HG03025 (cell line): ENCODE data around the gene SLC44A5.
"Not testable (repeated sequence)": the region's sequence is repeated elsewhere in the genome, so short reads cannot be mapped to it uniquely, and the experiment has no call there.

ENCODE experiments used
- ATAC-seq: cut with Tn5 transposase; IDR thresholded peaks from one replicate; pipeline ENCODE4 v1.9.1; 2021; ENCODE audit warnings: mild to moderate bottlenecking, moderate library complexity; ENCODE audit not compliant: unreplicated experiment, low FRiP score

The SLC44A5 gene

DNA sequence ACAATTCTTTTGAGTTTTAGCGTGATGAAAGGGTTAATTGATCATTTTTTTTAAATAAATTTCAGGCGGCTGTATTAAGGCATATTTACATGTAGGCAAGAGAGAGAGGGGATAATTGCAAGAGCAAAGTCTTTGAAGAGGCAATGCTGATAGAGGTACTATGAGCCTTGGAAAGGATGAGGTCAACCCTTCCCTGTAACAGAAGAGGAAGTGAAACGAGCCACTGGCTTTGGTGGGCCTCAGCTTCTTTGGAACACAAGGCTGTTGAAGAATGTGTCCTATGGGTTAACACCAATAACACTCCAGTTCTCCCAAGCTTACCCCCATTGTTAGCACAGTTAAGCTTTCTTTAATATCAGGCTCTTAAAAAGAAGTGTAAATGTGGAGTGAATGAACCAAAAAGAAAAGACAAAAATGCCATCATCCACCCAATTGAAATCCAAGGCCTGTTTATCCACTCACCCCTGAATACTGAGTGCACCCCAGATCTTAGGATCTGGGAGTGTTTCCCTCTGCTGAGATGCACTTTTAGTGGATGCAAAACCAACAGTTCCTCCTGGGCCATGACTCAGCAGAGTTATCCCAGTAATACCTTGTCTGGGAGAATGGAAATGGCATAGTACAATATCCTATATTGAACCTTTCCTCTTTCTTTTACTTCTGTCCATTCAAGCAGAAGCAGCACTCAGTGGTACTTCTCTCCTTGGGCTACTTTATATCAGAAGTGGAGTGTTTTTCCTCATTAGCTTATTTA, 216.4 kb downstream of the SLC44A5 start:
- ATAC-seq, result peak; percentile 57

DNA sequence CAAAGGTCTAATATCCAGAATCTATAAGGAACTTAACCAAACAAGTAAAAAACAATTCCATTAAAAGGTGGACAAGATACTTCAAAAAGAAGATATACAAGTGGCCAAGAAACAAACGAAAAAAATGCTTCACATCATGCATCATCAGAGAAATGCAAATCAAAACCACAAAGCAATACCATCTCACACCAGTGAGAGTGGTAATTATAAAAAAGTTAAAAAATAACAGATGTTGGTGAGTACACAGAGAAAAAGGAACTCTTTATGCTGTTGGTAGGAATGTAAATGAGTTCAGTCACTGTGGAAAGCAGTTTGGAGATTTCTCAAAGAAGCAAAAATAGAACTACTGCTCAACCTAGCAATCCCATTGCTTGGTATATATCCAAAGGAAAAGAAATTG, 218.6 kb downstream of the SLC44A5 start:
- ATAC-seq, result peak; percentile 73

DNA sequence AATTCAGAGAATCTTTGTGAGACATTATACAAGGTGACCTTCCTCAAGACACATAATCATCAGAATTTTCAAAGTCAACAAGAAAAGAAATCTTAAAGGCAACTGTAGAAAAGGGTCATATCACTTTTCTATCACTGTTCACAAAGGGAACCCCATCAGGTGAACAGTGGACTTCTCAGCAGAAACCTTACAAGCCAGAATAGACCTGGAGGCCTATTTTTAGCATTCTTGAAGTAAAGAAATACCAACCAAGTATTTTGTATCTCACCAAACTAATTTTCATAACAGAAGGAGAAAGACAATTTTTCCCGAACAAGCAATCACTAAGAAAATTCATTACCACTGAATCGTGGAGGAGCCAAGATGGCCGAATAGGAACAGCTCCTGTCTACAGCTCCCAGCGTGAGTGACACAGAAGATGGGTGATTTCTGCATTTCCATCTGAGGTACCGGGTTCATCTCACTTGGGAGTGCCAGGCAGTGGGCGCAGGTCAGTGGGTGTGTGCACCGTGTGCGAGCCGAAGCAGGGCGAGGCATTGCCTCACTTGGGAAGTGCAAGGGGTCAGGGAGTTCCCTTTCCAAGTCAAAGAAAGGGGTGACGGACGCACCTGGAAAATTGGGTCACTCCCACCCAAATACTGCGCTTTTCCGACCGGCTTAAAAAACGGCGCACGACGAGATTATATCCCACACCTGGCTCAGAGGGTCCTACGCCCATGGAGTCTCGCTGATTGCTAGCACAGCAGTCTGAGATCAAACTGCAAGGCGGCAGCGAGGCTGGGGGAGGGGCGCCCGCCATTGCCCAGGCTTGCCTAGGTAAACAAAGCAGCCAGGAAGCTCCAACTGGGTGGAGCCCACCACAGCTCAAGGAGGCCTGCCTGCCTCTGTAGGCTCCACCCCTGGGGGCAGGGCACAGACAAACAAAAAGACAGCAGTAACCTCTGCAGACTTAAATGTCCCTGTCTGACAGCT, 235.2 kb downstream of the SLC44A5 start:
- ATAC-seq, result not testable (repeated sequence)

DNA sequence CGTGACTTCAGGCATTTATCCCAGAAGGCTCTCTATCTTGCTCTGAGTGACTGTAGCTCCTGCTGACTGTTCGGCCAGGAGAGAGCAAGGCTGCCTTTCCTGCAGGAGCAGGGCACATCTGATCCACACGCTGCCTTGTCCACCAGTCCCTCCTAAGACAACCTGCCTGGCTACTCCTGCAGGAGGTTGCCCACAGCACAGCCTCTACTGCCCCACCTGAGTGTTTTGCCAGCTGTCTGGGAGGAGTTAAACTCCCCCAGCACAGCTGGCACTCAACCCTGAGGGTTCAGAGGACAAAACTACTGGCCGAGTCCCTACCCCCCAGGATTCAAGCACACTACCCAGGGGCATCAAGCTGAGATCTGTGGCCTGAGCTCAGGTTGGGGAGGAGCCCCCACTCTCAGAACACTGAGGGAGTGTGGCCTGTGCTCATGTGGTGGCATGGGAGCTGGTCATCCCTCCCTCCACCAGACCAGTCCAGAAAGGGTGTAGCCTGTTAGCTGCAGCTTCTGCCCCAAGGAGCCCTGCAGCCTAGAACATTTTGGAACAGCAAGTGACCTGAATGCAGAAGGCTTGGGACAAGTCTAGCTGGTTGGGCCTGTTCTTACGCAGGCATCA, 237.3 kb downstream of the SLC44A5 start:
- no peak for ATAC-seq

GRCh38 chr1:75366595-75366994, 244.3 kb downstream of the SLC44A5 start:
- no peak for ATAC-seq

GRCh38 chr1:75361260-75361659, 249.7 kb downstream of the SLC44A5 start:
- no peak for ATAC-seq

DNA sequence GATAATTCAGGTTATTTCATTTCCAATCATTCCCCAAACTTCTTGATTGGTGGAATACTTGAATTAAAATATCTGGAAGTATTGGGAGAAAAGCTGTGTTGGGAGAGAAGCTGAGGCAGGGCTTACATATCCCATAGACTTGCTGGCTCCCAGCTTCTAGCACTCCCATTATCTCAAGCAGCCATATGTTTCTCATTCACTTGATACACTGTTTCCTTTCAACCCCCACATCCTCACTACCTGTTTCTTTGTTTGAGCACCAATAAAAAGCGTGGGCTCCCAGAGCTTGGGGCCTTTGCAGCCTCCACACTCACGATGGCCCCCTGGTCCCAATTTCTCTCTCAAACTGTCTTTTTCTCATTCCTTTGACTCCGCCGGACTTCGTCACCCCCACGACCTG, 256.6 kb downstream of the SLC44A5 start:
- ATAC-seq, result not testable (repeated sequence)

GRCh38 chr1:75353051-75353450, 257.9 kb downstream of the SLC44A5 start:
- no peak for ATAC-seq

- ATAC-seq, result no peak
These were observed 265.2 kb downstream of the SLC44A5 start for GRCh38 chr1:75345538-75346292.

DNA sequence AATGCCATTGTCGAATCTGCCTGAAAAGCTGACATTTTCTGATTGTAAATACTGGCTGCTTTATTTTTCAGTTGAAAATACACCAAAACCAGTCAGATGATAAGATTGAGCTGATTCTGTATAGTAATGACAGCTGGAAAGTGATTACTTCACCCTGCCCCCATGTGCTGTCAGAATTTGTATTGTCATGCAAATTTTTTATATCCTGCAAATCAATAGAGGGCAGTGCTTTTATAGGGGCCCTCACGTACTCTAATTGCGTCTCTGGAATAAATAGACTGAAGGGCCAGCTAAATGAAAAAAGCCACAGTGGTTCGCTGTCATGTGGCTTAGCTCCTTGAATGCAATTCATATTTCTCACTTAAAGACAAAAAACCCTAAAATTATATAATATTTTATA, 268.1 kb downstream of the SLC44A5 start:
- no peak for ATAC-seq

- peak; percentile 69 for ATAC-seq
These were observed 269.4 kb downstream of the SLC44A5 start for GRCh38 chr1:75341537-75341936.

DNA sequence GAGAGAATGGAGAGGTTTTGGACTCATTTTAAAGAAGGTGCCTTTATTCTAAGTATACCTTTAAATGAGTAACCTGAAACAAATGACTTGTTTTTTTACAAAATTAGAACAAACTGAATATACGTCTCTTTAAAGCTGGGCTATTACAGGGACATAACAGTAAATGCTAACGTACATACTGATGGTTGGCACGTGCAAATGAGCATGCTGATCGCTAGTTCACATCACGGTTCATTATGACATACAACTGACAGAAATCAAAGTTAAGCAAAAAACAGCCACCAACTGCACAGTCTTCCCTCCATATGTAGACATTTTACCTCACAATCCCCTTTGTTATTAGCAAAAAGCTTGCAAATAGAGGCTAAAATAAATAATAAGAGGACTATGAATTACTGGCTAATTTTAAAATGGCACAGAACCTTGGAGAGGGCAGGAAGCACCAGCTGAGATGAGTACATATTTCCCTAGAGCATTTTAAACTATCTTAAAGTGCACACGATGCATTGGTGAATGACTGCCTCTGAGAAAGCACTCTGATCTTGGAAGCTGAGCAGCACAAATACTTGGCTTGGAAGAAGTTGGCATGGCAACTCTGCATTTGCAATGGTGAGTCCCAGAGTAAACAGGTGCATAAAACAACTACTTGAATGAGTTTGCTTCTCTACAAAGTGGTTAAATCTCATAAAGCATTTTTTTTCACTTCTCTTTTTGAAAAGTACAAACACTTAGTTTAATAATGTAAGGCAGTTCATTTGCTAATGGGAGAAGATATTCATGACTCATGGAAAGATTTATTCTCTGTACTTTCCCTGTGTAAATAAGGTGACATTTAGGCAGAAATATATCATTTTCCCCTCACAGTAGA, 272.1 kb downstream of the SLC44A5 start:
- peak; percentile 86 for ATAC-seq

DNA sequence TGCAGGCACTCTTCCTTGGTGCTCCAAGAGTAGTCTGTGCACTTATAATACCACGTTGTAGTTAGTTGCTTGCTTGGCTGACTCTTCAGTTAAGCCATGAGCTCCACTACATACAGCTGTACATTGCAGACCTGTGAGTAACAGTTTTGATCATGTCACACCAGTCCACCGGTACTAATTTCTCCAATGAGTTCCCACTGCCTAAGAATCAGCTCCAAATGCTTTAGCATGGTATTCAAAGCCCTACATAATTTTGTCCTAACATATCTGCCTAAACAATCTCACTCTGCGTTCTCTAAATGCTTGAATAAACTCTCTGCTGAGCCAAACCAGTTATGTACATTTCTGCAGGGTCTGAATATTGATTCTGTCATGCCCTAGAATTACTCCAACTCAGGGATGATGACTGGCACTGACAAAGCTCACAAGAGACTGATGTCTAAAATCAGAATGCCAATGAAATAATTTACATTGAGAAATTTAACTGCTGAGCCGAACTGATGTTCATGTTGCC, 276.0 kb downstream of the SLC44A5 start:
- ATAC-seq, result no peak

- no peak for ATAC-seq
These were observed 280.3 kb downstream of the SLC44A5 start for GRCh38 chr1:75330624-75331023.

DNA sequence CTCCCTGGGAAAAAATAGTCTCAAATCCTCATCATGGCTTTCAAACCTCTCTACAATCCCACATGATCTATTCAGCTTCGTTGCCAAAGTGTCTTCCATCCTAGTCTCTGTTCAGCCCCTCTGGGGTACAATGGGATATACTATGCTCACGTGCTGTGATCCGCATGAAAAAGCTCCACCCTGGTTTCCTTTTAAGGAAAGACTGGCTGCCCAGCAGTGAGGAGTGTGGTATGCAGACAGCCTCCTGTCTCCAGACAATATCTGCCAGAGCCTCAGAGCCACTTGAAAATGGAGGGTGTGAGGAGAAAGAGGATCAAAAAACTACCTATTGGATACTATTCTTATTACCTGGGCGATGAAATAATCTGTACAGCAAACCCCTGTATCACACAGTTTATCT, 282.2 kb downstream of the SLC44A5 start:
- no peak for ATAC-seq

- no peak for ATAC-seq
These were observed 283.5 kb downstream of the SLC44A5 start for GRCh38 chr1:75327395-75327794.

DNA sequence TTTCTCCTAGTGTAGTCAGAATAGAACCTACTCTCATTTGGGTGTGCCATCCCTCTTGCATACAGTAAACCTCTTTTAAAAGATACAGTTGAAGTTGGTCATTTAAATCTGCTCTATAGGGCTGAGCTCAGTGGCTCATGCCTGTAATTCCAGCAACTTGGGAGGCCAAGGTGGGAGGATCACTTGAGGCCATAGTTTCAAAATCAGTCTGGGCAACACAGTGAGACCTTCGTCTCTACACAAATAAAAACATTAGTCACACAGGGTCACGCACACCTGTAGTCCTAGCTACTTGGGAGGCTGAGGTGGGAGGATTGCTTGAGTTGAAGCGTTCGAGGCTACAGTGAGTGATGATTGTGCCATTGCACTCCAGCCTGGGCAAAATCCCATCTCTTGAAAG, 292.9 kb downstream of the SLC44A5 start:
- no peak for ATAC-seq

GRCh38 chr1:75316230-75316629, 294.7 kb downstream of the SLC44A5 start:
- no peak for ATAC-seq

GRCh38 chr1:75312620-75313019, 298.3 kb downstream of the SLC44A5 start:
- no peak for ATAC-seq
